CD14-positive monocyte (primary cell): ENCODE data around the gene SLC2A6. TPM values are rescaled to one million over a fixed set of nuclear protein-coding genes. Genes with fewer than 3 reads are reported as not detected.

Experiments used
- DNase-seq, 3 donors: peaks; one replicate each; pipeline ENCODE4 v3.0.0-alpha.2; 2011 to 2022
- H2AFZ ChIP-seq: 2 replicates; pipeline ENCODE4 v1.6.0; 2012; ENCODE audit warnings: mild to moderate bottlenecking, low read depth, low read length, inconsistent platforms; ENCODE audit not compliant: insufficient read depth, poor library complexity, severe bottlenecking
- H3K27ac ChIP-seq, 2 donors: 1 replicate in 1 of 2; 2 replicates in 1 of 2; pipeline ENCODE4 v1.5.1; 2012 to 2013; ENCODE audit warnings: low read length in 2 of 2, control low read depth in 1 of 2, inconsistent platforms in 1 of 2, low read depth in 1 of 2, mild to moderate bottlenecking in 1 of 2
- H3K27me3 ChIP-seq, 2 donors: one replicate each; pipeline versions ENCODE4 v1.6.0 to v1.6.1; 2011 to 2013; ENCODE audit warnings: low read length in 2 of 2; ENCODE audit not compliant: control insufficient read depth in 2 of 2, insufficient read depth in 2 of 2
- H3K36me3 ChIP-seq, 2 donors: replicated peaks in 1 of 2; 1 replicate in 1 of 2; 2 replicates in 1 of 2; pipeline versions ENCODE4 v1.5.1 to v1.6.1; 2012 to 2013; ENCODE audit warnings: low read length in 2 of 2, control low read depth in 1 of 2, inconsistent platforms in 1 of 2, mild to moderate bottlenecking in 1 of 2; ENCODE audit not compliant: insufficient read depth in 2 of 2, control insufficient read depth in 1 of 2
- H3K4me1 ChIP-seq, 2 donors: 1 replicate in 1 of 2; 2 replicates in 1 of 2; pipeline versions ENCODE4 v1.5.1 to v1.6.1; 2012 to 2013; ENCODE audit warnings: low read length in 2 of 2, control low read depth in 1 of 2, inconsistent platforms in 1 of 2, mild to moderate bottlenecking in 1 of 2, moderate library complexity in 1 of 2; ENCODE audit not compliant: insufficient read depth in 2 of 2, control insufficient read depth in 1 of 2
- H3K4me2 ChIP-seq: replicated peaks from 2 replicates; pipeline ENCODE3; 2012; ENCODE audit warnings: low read length, moderate library complexity, mild to moderate bottlenecking; ENCODE audit not compliant: poor library complexity, severe bottlenecking; ENCODE audit errors: extremely low read depth
- H3K4me3 ChIP-seq, 3 experiments: fragments of 200-600 bp in 1 of 3; sonication (generic) in 1 of 3; replicated peaks in 1 of 3; 1 replicate in 2 of 3; 2 replicates in 1 of 3; pipeline ENCODE4 v1.5.1; 2011 to 2013; ENCODE audit warnings: low read length in 3 of 3, mild to moderate bottlenecking in 3 of 3, control low read depth in 2 of 3, low read depth in 2 of 3, inconsistent platforms in 1 of 3, moderate library complexity in 1 of 3
- H3K79me2 ChIP-seq: 2 replicates; pipeline ENCODE4 v1.6.0; 2012; ENCODE audit warnings: mild to moderate bottlenecking, control low read depth, inconsistent platforms, low read length, moderate library complexity; ENCODE audit not compliant: insufficient read depth
- H3K9ac ChIP-seq: 2 replicates; pipeline ENCODE4 v1.6.0; 2017; ENCODE audit warnings: low read length, mild to moderate bottlenecking; ENCODE audit not compliant: insufficient read depth, poor library complexity, severe bottlenecking
- H3K9me3 ChIP-seq, 2 donors: replicated peaks in 1 of 2; 1 replicate in 1 of 2; 2 replicates in 1 of 2; pipeline versions ENCODE4 v1.5.1 to v1.6.1; 2012 to 2013; ENCODE audit warnings: low read length in 2 of 2, control low read depth in 1 of 2; ENCODE audit not compliant: control insufficient read depth in 1 of 2, insufficient read depth in 1 of 2
- H4K20me1 ChIP-seq: 2 replicates; pipeline ENCODE4 v1.6.0; 2012; ENCODE audit warnings: mild to moderate bottlenecking, low read length, control low read depth, moderate library complexity; ENCODE audit not compliant: insufficient read depth
- H3K27ac Mint-ChIP-seq, 7 donors: one replicate each; pipeline ENCODE4 v1.8.0; 2020; ENCODE audit warnings: mild to moderate bottlenecking in 7 of 7, mixed read lengths in 7 of 7, moderate library complexity in 6 of 7, inconsistent platforms in 2 of 7
- H3K27me3 Mint-ChIP-seq, 3 donors: one replicate each; pipeline ENCODE4 v1.8.0; 2021 to 2022; ENCODE audit warnings: low read depth in 3 of 3, mild to moderate bottlenecking in 3 of 3, mixed read lengths in 3 of 3, moderate library complexity in 3 of 3, inconsistent platforms in 1 of 3
- H3K36me3 Mint-ChIP-seq, 2 donors: one replicate each; pipeline ENCODE4 v1.8.0; 2020; ENCODE audit warnings: mixed read lengths in 2 of 2, inconsistent platforms in 1 of 2, mild to moderate bottlenecking in 1 of 2
- H3K4me1 Mint-ChIP-seq: one replicate; pipeline ENCODE4 v1.8.0; 2020; ENCODE audit warnings: mild to moderate bottlenecking, mixed read lengths
- H3K4me3 Mint-ChIP-seq, 2 donors: one replicate each; pipeline ENCODE4 v1.8.0; 2020; ENCODE audit warnings: mild to moderate bottlenecking in 2 of 2, mixed read lengths in 2 of 2, moderate library complexity in 1 of 2
- H3K9me3 Mint-ChIP-seq, 7 donors: one replicate each; pipeline ENCODE4 v1.8.0; 2020 to 2022; ENCODE audit warnings: mixed read lengths in 7 of 7, mild to moderate bottlenecking in 6 of 7, moderate library complexity in 6 of 7, inconsistent platforms in 2 of 7
- CTCF ChIP-seq: fragments of 200-600 bp; IDR thresholded peaks from one replicate; pipeline ENCODE4 v1.8.0; 2022; ENCODE audit warnings: antibody characterized with exemption, mild to moderate bottlenecking
- WGBS: methylation state at CpG from one replicate; pipeline ENCODE4 v1.1.5; 2013; ENCODE audit warnings: missing lambda C conversion rate; ENCODE audit not compliant: insufficient coverage; 5-methylcytosine and 5-hydroxymethylcytosine counted together
- intact Hi-C, 2 donors: fragments of 100-400 bp; cut with micrococcal nuclease; formaldehyde crosslinking; loops; one replicate each; pipeline versions ENCODE4 v1.15.0 to v1.15.1; 2023
- polyA plus RNA-seq, 3 donors: library from polyadenylated mRNA; depleted of rRNA in 1 of 3; unstranded in 2 of 3; stranded (reverse) in 1 of 3; fragments of 300-500 nt in 2 of 3; fragments of >200 nt in 1 of 3; fragmentation: Illumina TruSeq in 2 of 3; gene quantifications; 1 replicate in 2 of 3; 2 replicates in 1 of 3; pipeline ENCODE4 v1.2.3, GENCODE V29; 2012 to 2021

The SLC2A6 gene
- polyA plus RNA-seq, 3 donors, result 43.2 to 127 (median 60.4) TPM

GRCh38 chr9:133512253-133513213 is 33.6 kb upstream of the SLC2A6 start:
- Histone ChIP-seq H3K9ac (no peak overlapping the region), H3K4me1 (no peaks in the 10 kb centered on the region), H3K79me2 (no peaks in the 10 kb centered on the region), H3K36me3 (no peaks in the 10 kb centered on the region), H3K4me2 (no peak overlapping the region), H3K4me3 (no peak overlapping the region), H2AFZ (no peak overlapping the region), H3K9me3 (no peaks in the 10 kb centered on the region), H4K20me1 (no peaks in the 10 kb centered on the region), H3K27me3 (peaks cover 3 to 12% of the 10 kb centered on the region in 2 donors), H3K27ac (no peak overlapping the region)
- no peak for DNase-seq
- intact Hi-C loops, result no loop called here
- H3K27me3 Mint-ChIP-seq, result peaks cover 6 to 22% (median 19%) of the 10 kb centered on the region in 3 donors
- TF ChIP-seq CTCF, result no peak
- WGBS, result 92% methylated on average over 19 of the region's 19 CpGs
- H3K27ac Mint-ChIP-seq, result no peak overlapping the region
- no peaks in the 10 kb centered on the region for H3K36me3 Mint-ChIP-seq
- H3K4me1 Mint-ChIP-seq, result peaks cover 2% of the 10 kb centered on the region
- H3K9me3 Mint-ChIP-seq, result no peaks in the 10 kb centered on the region
- H3K4me3 Mint-ChIP-seq, result no peak overlapping the region

- WGBS, result 85% methylated on average over 8 of the region's 10 CpGs
- Histone ChIP-seq H3K9me3 (no peaks in the 10 kb centered on the region), H4K20me1 (no peaks in the 10 kb centered on the region), H3K9ac (no peak overlapping the region), H3K4me2 (no peak overlapping the region), H2AFZ (no peak overlapping the region), H3K27ac (no peak overlapping the region), H3K79me2 (no peaks in the 10 kb centered on the region), H3K27me3 (peaks cover 3 to 12% of the 10 kb centered on the region in 2 donors), H3K4me3 (no peak overlapping the region), H3K36me3 (no peaks in the 10 kb centered on the region), H3K4me1 (no peaks in the 10 kb centered on the region)
- DNase-seq, result no peak
- no peak overlapping the region for H3K27ac Mint-ChIP-seq
- no peaks in the 10 kb centered on the region for H3K9me3 Mint-ChIP-seq
- H3K4me3 Mint-ChIP-seq, result no peak overlapping the region
- H3K36me3 Mint-ChIP-seq, result no peaks in the 10 kb centered on the region
- H3K4me1 Mint-ChIP-seq, result peaks cover 2% of the 10 kb centered on the region
- peaks cover 6 to 25% (median 19%) of the 10 kb centered on the region in 3 donors for H3K27me3 Mint-ChIP-seq
- intact Hi-C loops, result no loop called here
- no peak for TF ChIP-seq CTCF
Measured at GRCh38 chr9:133511607-133512006, 32.7 kb upstream of the SLC2A6 start.
